Hypothalamus (tissue), 51 donors: ENCODE data around the gene SNRPD3.
"Not testable (repeated sequence)": the region's sequence is repeated elsewhere in the genome, so short reads cannot be mapped to it uniquely, and the experiment has no call there.

Experiments used
- DNase-seq, 51 donors: peaks; one replicate each; lab custom pipeline; 2025; lab: John Stamatoyannopoulos, UW

Gene SNRPD3

GRCh38 chr22:24530968-24531367, 24.8 kb upstream of the SNRPD3 start:
- not testable (repeated sequence) for DNase-seq

GRCh38 chr22:24532075-24532474, 23.7 kb upstream of the SNRPD3 start:
- DNase-seq = no peak

- DNase-seq = no peak
These were observed 20.5 kb upstream of the SNRPD3 start for GRCh38 chr22:24535348-24535747.

- DNase-seq = no peak
These were observed 19.7 kb upstream of the SNRPD3 start for GRCh38 chr22:24536089-24536488.

- DNase-seq = peak in 1 of 51 donors; percentile 3
These were observed 15.3 kb upstream of the SNRPD3 start for GRCh38 chr22:24540470-24540869.

- no peak for DNase-seq
These were observed 13.9 kb upstream of the SNRPD3 start for GRCh38 chr22:24541681-24542515.

GRCh38 chr22:24542641-24543040, 13.2 kb upstream of the SNRPD3 start:
- DNase-seq = peak in 16 of 51 donors; percentile 2 to 62 (median 24)

- DNase-seq = no peak
These were observed 12.6 kb upstream of the SNRPD3 start for GRCh38 chr22:24543185-24543601.

- DNase-seq = no peak
These were observed 12.0 kb upstream of the SNRPD3 start for GRCh38 chr22:24543679-24544243.

- DNase-seq = no peak
These were observed 7.0 kb upstream of the SNRPD3 start for GRCh38 chr22:24548812-24549211.

- peak in 1 of 51 donors; percentile 2 for DNase-seq
These were observed 5.5 kb upstream of the SNRPD3 start for GRCh38 chr22:24550028-24550901.

GRCh38 chr22:24550902-24551435, 4.8 kb upstream of the SNRPD3 start:
- DNase-seq = no peak

GRCh38 chr22:24552503-24553286, 3.1 kb upstream of the SNRPD3 start:
- not testable (repeated sequence) for DNase-seq

GRCh38 chr22:24553597-24554312, 2.0 kb upstream of the SNRPD3 start:
- DNase-seq = peak in 3 of 51 donors; percentile 5 to 14 (median 6)

GRCh38 chr22:24554313-24555164, 1.3 kb upstream of the SNRPD3 start, which contains the start of gene GUCD1:
GUCD1 (minus strand) TSS chr22:24555138; CDS start chr22:24554991, 147 bp downstream.
- DNase-seq = peak in 6 of 51 donors; percentile 7 to 48 (median 33)

- no peak for DNase-seq
These were observed 3.7 kb downstream of the SNRPD3 start for GRCh38 chr22:24559471-24559870.

GRCh38 chr22:24563246-24563645, 7.4 kb downstream of the SNRPD3 start:
- DNase-seq = no peak

GRCh38 chr22:24564376-24565058, 8.7 kb downstream of the SNRPD3 start:
- DNase-seq = no peak
